Kidney epithelial cell (primary cell): ENCODE data around the gene TES. TPM values are rescaled to one million over a fixed set of nuclear protein-coding genes. Genes with fewer than 3 reads are reported as not detected.

Experiments used
- DNase-seq: peaks from one replicate; pipeline ENCODE4 v3.0.0-alpha.2; 2010; ENCODE audit warnings: low read depth
- H3K27me3 ChIP-seq: 2 replicates; pipeline ENCODE4 v1.6.0; 2011; ENCODE audit warnings: low read length; ENCODE audit not compliant: control insufficient read depth, insufficient read depth
- H3K36me3 ChIP-seq: 2 replicates; pipeline ENCODE4 v1.5.1; 2011; ENCODE audit warnings: low read length; ENCODE audit not compliant: control insufficient read depth, insufficient read depth
- H3K4me3 ChIP-seq: 2 replicates; pipeline ENCODE4 v1.5.1; 2011; ENCODE audit warnings: low read depth, mild to moderate bottlenecking, control low read depth, low read length
- CTCF ChIP-seq: IDR thresholded peaks from 2 replicates; pipeline ENCODE4 v1.5.1; 2011; ENCODE audit warnings: mild to moderate bottlenecking, moderate library complexity, low read length, control low read depth, inconsistent platforms; ENCODE audit not compliant: insufficient read depth, poor library complexity, severe bottlenecking
- total RNA-seq: library from RNA; depleted of rRNA; stranded (reverse); fragments of >200 nt; gene quantifications from 2 replicates; pipeline ENCODE4 v1.2.3, GENCODE V29; 2015

TES gene
- total RNA-seq, result 269 and 282 TPM in 2 replicates

- TF ChIP-seq CTCF, result no peak
- Histone ChIP-seq H3K36me3 (no peaks in the 10 kb centered on the region), H3K4me3 (peak within 1 kb of the TSS; percentile 70), H3K27me3 (no peaks in the 10 kb centered on the region)
- no peak for DNase-seq
Measured at GRCh38 chr7:116210345-116211005, at the start of gene TES. Gene TES, plus strand, starts transcription at chr7:116210539. Its CDS starts 169 bp downstream, at chr7:116210708.

GRCh38 chr7:116161728-116162127 lies 48.6 kb upstream of the TES start:
- DNase-seq, result no peak
- no peaks in the 10 kb centered on the region for H3K27me3 ChIP-seq
- no peak overlapping the region for H3K4me3 ChIP-seq
- no peaks in the 10 kb centered on the region for H3K36me3 ChIP-seq
- TF ChIP-seq CTCF, result no peak

- no peak for TF ChIP-seq CTCF
Measured at GRCh38 chr7:116162254-116162653, 48.1 kb upstream of the TES start.

GRCh38 chr7:116162992-116163391 lies 47.3 kb upstream of the TES start:
- DNase-seq, result no peak
- Histone ChIP-seq H3K4me3 (no peak overlapping the region), H3K36me3 (no peaks in the 10 kb centered on the region), H3K27me3 (no peaks in the 10 kb centered on the region)
- no peak for TF ChIP-seq CTCF

More at GRCh38 chr7:116162254-116162653, 48.1 kb upstream of the TES start:
- Histone ChIP-seq H3K4me3 (no peak overlapping the region), H3K36me3 (no peaks in the 10 kb centered on the region), H3K27me3 (no peaks in the 10 kb centered on the region)
- no peak for DNase-seq

- Histone ChIP-seq H3K4me3 (no peak overlapping the region), H3K27me3 (no peaks in the 10 kb centered on the region), H3K36me3 (no peaks in the 10 kb centered on the region)
- no peak for TF ChIP-seq CTCF
- no peak for DNase-seq
Measured at GRCh38 chr7:116164552-116165306, 45.6 kb upstream of the TES start.
